Left renal cortex interstitium (tissue), 4 donors: Measurements from ENCODE around the gene GLB1L3. TPM values are rescaled to one million over a fixed set of nuclear protein-coding genes. Genes with fewer than 3 reads are reported as not detected.

ENCODE experiments used
- DNase-seq, 4 donors: peaks; one replicate each; pipeline ENCODE4 v3.0.0-alpha.2; 2013; ENCODE audit warnings: low read depth in 4 of 4, low spot score in 2 of 4, missing footprints in 1 of 4
- polyA plus RNA-seq, 4 donors: library from polyadenylated mRNA; unstranded; fragments of 120-200 nt; gene quantifications; one replicate each; pipeline ENCODE4 v1.2.1, GENCODE V29; 2013; ENCODE audit not compliant: insufficient read length in 4 of 4

Gene GLB1L3
- 1 to 10 TPM; 1.1 to 2.1 (median 1.3) TPM for polyA plus RNA-seq

GRCh38 chr11:134275534-134276395, at the start of gene GLB1L3:
TSS of gene GLB1L3 (plus strand) at chr11:134276379. CDS start at chr11:134276741, 362 bp downstream.
- peak in 1 of 4 donors; percentile 60 for DNase-seq

GRCh38 chr11:134226806-134227325, 49.3 kb upstream of the GLB1L3 start:
- no peak for DNase-seq

DNA sequence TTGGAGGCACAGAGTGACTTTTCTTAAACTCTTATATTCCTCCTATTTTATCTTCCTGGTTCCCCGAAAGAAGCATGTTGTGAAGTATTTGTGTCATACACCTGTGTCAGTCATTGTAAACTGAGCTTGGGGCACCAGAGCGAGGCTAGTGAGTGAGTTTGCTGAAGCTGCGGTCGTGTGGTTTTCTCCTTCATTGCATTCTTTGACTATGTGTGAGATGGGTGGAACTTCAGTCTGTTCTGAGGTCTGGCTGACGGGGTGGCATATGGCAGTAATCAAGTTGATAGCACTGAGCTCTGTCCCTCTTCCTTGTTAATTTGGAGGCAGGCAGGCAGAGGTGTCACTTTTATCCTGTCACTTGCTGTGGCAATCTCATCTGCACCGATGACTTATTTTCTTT, 47.6 kb upstream of the GLB1L3 start:
- no peak for DNase-seq

DNA sequence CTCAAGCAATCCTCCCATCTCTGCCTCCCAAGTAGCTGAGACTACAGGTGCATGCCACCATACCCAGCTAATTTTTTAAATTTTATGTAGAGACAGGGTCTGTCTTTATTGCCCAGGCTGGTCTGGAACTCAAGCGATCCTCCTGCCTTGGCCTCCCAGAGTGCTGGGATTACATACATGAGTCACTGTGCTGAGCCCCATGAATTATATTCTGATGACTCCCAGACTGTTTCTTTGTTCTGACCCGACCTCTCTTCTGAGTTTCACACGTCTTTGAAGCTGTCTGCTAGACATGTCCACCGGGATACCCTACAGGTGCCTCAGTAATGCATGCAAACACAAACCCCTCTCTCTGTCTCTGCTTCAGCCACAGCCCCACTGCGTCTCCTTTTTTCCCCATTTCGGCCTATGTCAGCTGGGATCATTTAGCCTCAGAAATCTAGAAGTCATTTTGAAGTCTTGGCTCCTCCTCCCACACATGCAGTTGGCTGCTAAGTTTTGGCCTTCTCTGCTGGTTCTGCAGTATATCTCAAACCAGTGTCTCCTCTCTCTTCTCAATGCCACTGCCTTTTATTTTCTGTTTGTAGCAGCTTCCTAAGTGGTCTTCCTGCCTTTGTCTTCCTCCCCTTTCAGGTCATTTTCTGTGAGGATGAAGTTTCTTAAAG, 46.9 kb upstream of the GLB1L3 start:
- DNase-seq = no peak

- DNase-seq = no peak
Observed at GRCh38 chr11:134230339-134230738, 45.8 kb upstream of the GLB1L3 start.

GRCh38 chr11:134231958-134232659, 44.1 kb upstream of the GLB1L3 start:
- DNase-seq = no peak

DNA sequence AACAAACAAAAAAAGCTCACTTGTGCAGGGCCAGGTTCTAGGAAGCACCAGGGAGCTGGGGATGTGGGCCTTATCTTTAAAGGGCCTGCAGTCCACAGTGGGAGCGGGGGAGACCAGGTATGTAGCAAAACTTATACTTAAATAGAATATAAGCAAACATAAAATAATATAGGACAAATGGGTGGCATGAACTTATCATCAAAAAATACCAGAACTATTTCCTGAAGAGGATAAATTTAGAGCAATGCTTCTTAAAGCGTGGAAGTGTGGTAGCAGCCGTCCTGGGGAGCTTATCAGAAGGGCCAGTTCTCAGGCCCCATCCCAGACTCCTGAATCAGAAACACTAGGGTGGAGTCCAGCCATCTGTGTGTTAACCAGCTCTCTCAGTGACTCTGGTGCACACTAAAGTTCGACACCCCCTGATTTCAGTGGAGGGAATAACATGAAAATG, 42.4 kb upstream of the GLB1L3 start:
- DNase-seq = no peak

DNA sequence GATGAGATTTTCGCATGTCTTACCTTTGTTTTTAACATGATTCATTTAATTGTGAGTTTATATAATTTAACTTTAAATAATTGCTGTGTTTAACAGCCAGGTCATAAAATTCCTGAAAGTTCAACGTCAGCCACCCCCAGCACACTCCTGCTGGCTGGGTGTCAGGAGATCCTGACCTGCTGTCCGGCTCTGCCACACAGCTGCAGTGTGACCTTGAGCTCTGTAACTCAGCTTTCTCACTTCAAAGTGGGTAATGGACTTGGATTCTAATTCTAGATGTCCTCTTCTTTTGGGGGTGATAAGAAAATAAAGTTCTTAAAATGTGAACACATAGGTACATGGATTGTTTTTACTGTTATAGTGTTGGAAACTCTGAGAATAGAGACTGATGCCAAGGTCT, 40.8 kb upstream of the GLB1L3 start:
- no peak for DNase-seq

GRCh38 chr11:134236834-134237556, 39.2 kb upstream of the GLB1L3 start:
- no peak for DNase-seq

DNA sequence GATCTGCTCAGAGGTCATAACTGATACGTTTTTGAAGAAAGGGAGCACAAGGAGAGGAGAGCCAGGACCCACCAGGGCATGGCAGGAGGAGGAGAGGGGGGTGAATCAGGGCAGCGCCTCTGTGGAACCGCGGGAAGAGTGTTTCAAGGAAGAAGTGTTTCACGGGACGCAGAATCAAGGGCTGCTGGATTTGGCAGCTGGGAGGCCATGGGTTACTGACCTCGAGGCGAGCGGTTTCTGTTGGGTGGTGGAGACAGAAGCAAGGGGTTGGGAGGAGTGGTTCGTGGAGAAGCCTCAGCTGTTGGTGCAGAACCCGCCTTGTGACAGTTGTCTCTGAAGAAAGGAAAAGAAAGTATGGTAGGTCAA, 38.6 kb upstream of the GLB1L3 start:
- no peak for DNase-seq

DNA sequence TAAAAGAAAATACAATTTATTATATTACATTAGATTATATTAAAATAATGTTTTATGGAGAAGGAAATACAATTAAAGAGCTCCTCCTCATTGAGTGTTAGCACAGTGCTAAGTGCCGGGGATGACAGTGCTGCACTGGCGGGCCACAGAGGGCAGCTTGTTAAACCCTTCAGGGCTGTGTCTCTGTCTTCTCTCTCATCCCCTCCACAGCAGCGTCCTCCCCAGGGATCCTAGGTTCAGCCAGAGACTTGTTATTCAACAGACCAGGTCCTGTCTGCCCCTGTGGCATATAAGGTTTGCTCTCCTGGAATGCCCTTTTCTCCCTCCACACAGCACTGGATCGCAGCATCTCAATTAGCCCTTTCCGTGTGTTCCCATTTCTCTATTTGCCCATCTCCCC, 37.2 kb upstream of the GLB1L3 start:
- DNase-seq = no peak

GRCh38 chr11:134240592-134240991, 35.6 kb upstream of the GLB1L3 start:
- DNase-seq = no peak

DNA sequence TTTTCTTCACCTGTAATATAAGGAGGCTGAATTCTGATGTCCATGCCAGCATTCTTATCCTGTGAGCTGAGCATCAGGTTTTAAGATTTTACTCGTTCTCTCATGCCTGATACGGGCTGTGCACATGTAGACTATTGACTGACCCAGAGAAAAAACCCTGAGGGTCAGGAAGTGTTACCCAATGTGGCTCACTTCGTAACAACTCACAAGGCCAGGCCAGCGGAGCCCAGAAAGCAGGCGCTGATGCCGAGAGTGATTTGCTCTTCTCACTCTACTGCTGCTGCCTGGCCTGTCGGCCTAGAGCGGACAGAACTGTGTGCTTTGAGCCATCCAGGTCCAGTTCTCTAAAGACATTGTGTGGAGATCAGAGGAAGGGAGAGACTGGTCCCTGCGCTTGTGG, 33.8 kb upstream of the GLB1L3 start:
- no peak for DNase-seq

GRCh38 chr11:134243913-134244312, 32.3 kb upstream of the GLB1L3 start:
- no peak for DNase-seq

GRCh38 chr11:134244593-134244992, 31.6 kb upstream of the GLB1L3 start:
- no peak for DNase-seq

DNA sequence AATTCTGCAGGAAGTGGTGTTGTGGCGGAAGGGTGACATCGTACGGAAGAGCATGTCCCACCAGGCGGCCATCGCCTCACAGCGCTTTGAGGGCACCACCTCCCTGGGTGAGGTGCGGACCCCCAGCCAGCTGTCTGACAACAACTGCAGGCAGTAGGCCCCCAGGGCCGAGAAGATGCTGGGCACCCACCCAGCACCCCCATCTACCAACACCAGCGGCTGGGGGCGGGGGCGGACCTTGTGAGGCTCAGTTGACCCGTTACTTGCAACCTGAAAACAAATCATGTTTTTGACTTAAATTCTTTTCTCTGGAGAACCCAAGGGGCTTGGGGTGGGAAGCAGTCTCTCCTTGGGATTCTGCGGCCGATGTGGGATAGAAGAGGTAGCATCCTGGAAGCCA, 30.7 kb upstream of the GLB1L3 start:
- DNase-seq = no peak

- DNase-seq = no peak
Observed at GRCh38 chr11:134246100-134246499, 30.1 kb upstream of the GLB1L3 start.

GRCh38 chr11:134246678-134247077, 29.5 kb upstream of the GLB1L3 start:
- no peak for DNase-seq

GRCh38 chr11:134248910-134249480, 27.2 kb upstream of the GLB1L3 start:
- DNase-seq = no peak

DNA sequence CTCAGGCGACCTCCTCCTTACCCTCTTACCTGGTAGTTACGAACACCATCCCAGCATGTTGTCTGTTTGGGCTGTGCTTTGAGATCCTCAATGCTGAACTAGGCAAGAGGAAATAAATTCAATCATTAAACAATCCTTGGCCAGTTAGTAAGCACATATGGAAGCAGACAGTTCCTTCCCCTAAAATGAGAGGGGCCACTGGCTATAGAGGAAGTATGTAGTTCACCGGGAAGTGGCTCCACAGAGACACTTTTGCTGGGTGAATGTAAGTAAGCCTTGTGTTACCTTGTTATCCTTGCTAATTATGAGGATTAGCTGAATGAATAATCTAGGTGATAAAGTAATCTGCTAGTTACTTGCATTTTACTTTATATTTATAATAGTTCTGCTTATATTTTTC, 25.9 kb upstream of the GLB1L3 start:
- DNase-seq = no peak
